Measurements from ENCODE around the gene SLC35D3.
"Not testable (repeated sequence)": the region's sequence is repeated elsewhere in the genome, so short reads cannot be mapped to it uniquely, and the experiment has no call there.

SLC35D3 gene

GRCh38 chr6:136969433-136969832 is 47.3 kb downstream of the SLC35D3 start:
- H3K27ac ChIP-seq (ENCODE audit: low read length) = no peak overlapping the region
- H3K4me1 ChIP-seq (ENCODE audit: control insufficient read depth, low read depth, low read length) = peaks cover 1% of the 10 kb centered on the region
- H3K27me3 ChIP-seq (ENCODE audit: control insufficient read depth, insufficient read depth, low read length) = no peaks in the 10 kb centered on the region
- no peaks in the 10 kb centered on the region for H3K36me3 ChIP-seq (ENCODE audit: control insufficient read depth, low read depth, low read length)
- no peak overlapping the region for H3K9ac ChIP-seq (ENCODE audit: low read length)
- H3K4me3 ChIP-seq (ENCODE audit: low read length) = no peak overlapping the region
- H3K9me3 ChIP-seq (ENCODE audit: control insufficient read depth, low read depth, low read length) = no peaks in the 10 kb centered on the region

DNA sequence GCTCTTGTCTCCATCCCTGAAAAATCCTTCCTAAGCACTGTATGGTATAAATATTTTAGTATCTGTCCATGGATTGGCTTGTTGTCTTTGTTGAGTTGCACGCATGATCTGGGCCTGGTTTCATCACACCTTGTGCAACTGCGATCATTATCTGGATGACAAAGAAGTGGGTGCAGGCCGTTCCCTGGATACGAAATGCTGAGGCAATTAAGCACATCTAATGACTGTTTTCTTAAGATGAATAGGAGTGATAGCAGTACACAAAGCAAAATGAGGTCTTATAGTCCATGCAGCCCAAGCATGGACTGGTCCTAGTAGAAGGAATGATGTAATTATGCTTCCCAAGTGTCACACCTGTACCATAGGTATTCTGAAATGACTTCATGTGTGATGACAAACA is 47.8 kb downstream of the SLC35D3 start:
- no peak overlapping the region for H3K9ac ChIP-seq (ENCODE audit: low read length)
- H3K4me1 ChIP-seq (ENCODE audit: control insufficient read depth, low read depth, low read length) = no peaks in the 10 kb centered on the region
- H3K27me3 ChIP-seq (ENCODE audit: control insufficient read depth, insufficient read depth, low read length) = no peaks in the 10 kb centered on the region
- H3K27ac ChIP-seq (ENCODE audit: low read length) = no peak overlapping the region
- no peak overlapping the region for H3K4me3 ChIP-seq (ENCODE audit: low read length)
- no peaks in the 10 kb centered on the region for H3K36me3 ChIP-seq (ENCODE audit: control insufficient read depth, low read depth, low read length)
- no peaks in the 10 kb centered on the region for H3K9me3 ChIP-seq (ENCODE audit: control insufficient read depth, low read depth, low read length)

DNA sequence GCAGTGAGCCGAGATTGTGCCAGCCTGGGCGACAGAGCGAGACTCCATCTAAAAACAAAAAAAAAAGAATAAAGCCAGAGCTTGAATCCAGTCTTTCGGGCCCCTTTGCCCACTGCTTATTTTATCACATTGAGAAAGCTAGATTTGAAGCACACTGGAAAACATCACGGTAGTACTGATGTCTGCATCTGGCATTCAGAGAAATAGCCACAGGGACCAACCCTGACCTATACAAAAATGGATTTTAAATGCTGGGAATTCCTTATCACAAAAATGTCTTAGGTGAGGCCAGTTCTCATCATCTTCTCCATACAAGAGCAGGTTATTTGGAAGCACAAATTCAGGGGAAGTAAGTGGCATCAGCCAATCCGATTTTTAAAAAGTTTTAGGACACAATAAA is 49.5 kb downstream of the SLC35D3 start:
- no peak overlapping the region for H3K9ac ChIP-seq (ENCODE audit: low read length)
- H3K4me1 ChIP-seq (ENCODE audit: control insufficient read depth, low read depth, low read length) = no peaks in the 10 kb centered on the region
- H3K9me3 ChIP-seq (ENCODE audit: control insufficient read depth, low read depth, low read length) = no peaks in the 10 kb centered on the region
- H3K4me3 ChIP-seq (ENCODE audit: low read length) = no peak overlapping the region
- H3K27me3 ChIP-seq (ENCODE audit: control insufficient read depth, insufficient read depth, low read length) = no peaks in the 10 kb centered on the region
- H3K36me3 ChIP-seq (ENCODE audit: control insufficient read depth, low read depth, low read length) = no peaks in the 10 kb centered on the region
- no peak overlapping the region for H3K27ac ChIP-seq (ENCODE audit: low read length)

DNA sequence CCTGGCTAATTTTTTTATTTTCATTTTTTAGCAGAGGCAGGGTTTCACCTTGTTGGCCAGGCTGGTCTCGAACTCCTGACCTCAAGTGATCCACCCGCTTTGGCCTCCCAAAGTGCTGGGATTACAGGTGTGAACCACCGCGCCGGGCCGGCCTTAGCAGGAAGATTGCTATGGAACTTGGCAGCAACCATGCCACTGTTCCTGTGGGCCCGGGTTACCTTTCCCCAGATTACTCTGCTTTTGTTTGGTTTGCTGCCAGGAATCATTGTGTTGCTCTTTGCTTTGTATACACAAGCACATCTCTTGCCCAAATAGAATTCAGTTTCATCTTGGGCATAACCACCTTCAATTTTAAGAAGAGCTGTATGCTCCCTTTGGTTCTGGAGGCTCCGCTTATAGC is 51.7 kb downstream of the SLC35D3 start:
- not testable (repeated sequence) for H3K9me3 ChIP-seq (ENCODE audit: control insufficient read depth, low read depth, low read length); H3K27ac ChIP-seq (ENCODE audit: low read length); H3K4me1 ChIP-seq (ENCODE audit: control insufficient read depth, low read depth, low read length); H3K36me3 ChIP-seq (ENCODE audit: control insufficient read depth, low read depth, low read length); H3K27me3 ChIP-seq (ENCODE audit: control insufficient read depth, insufficient read depth, low read length); H3K9ac ChIP-seq (ENCODE audit: low read length); H3K4me3 ChIP-seq (ENCODE audit: low read length)
